IPS-18a (cell line): Measurements from ENCODE around the gene ARL13B.

Source experiments
- H3K27ac ChIP-seq: one replicate; pipeline ENCODE4 v1.5.1; 2013; ENCODE audit warnings: low read length
- H3K27me3 ChIP-seq: one replicate; pipeline ENCODE4 v1.6.1; 2013; ENCODE audit warnings: mild to moderate bottlenecking, low read length; ENCODE audit not compliant: control insufficient read depth, insufficient read depth
- H3K36me3 ChIP-seq: one replicate; pipeline ENCODE4 v1.6.1; 2013; ENCODE audit warnings: low read depth, low read length; ENCODE audit not compliant: control insufficient read depth
- H3K4me1 ChIP-seq: one replicate; pipeline ENCODE4 v1.6.1; 2013; ENCODE audit warnings: low read depth, low read length; ENCODE audit not compliant: control insufficient read depth
- H3K4me3 ChIP-seq: one replicate; pipeline ENCODE4 v1.5.1; 2013; ENCODE audit warnings: low read length
- H3K9ac ChIP-seq: one replicate; pipeline ENCODE4 v1.6.1; 2013; ENCODE audit warnings: mild to moderate bottlenecking, low read length, moderate library complexity
- H3K9me3 ChIP-seq: one replicate; pipeline ENCODE4 v1.6.1; 2013; ENCODE audit warnings: low read depth, low read length; ENCODE audit not compliant: control insufficient read depth

The ARL13B gene

DNA sequence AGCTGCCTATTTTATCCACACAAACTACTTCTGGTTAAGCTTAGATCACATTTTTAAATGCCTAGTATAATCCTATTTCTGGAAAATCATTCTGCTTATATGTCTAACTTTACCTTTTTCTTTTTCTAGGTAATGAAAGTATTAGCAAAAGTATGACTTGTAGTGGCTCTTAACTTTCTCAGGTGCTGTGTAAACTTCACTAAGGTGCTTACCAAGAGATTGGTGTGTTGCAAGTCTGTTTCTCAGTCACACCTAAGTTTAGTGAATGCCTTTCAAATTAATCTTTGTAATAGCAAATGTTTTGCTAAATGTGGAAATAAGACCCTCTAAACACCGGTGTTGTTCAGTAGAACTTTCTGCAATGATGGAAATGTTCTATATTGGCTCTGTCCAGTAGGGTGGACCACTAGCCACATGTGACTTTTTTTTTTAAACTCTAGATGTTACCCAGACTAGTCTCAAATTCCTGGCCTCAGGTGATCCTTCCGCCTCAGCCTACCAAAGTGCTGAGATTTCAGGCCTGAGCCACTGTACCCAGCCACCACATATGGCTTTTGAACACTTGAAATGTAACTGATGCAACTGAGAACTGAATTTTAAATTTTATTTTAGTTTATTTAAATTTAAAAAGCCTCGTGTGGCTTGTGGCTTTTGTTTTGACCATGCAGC lies 22.0 kb downstream of the ARL13B start:
- no peaks in the 10 kb centered on the region for H3K36me3 ChIP-seq
- no peak overlapping the region for H3K9ac ChIP-seq
- H3K27ac ChIP-seq = no peak overlapping the region
- no peaks in the 10 kb centered on the region for H3K27me3 ChIP-seq
- no peak overlapping the region for H3K4me3 ChIP-seq
- no peaks in the 10 kb centered on the region for H3K9me3 ChIP-seq
- H3K4me1 ChIP-seq = no peaks in the 10 kb centered on the region

DNA sequence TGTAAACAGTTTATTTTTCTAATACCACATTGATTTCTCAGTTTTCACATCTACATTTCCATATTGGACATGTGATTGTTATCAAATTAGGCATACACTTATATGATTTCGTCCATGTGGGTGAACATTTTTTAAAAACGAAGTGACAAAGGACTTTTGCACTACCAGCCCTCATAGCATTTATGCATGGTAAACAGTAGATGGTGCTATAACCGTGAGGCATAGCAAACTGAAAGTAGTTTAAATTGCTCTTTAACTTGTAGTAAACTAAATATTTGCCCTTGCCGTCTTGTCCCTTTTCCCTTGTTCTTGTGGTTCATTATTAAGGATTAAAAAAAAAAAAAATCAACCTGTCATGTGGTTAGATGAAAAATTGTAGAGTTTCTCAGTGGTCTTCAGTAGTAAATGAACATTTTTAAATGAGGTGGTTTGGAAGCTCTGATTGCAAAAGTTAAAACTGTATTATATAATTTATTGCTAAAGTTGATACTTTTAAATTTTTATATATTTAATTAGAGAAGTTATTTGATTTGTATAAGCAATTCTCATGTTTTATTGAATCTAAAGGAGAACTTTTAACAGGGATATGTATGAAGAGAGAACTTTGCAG lies 24.5 kb downstream of the ARL13B start:
- Histone ChIP-seq H3K27me3 (no peaks in the 10 kb centered on the region), H3K4me3 (no peak overlapping the region), H3K4me1 (no peaks in the 10 kb centered on the region), H3K36me3 (no peaks in the 10 kb centered on the region), H3K9ac (no peak overlapping the region), H3K27ac (no peak overlapping the region), H3K9me3 (no peaks in the 10 kb centered on the region)

DNA sequence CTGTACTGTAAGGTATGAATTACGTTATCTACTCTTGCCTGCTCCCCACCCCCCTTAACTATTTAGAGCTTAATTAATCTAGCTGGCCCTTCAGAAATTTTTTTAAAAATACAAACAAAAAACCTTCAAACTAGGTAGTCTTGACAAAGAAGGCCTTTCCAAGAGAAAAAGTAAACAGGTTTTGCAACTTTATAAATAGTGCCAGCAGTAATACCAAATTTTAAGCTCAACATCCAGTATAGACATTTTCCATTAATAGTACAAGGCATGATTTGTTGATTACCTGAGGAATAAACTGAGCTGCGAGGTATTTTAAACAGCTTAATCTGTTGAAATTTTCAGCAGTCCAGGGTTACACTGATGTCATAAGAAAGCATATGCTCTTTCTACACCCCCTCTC lies 28.3 kb downstream of the ARL13B start:
- Histone ChIP-seq H3K27me3 (no peaks in the 10 kb centered on the region), H3K4me3 (no peak overlapping the region), H3K4me1 (no peaks in the 10 kb centered on the region), H3K9ac (no peak overlapping the region), H3K27ac (no peak overlapping the region), H3K9me3 (no peaks in the 10 kb centered on the region), H3K36me3 (no peaks in the 10 kb centered on the region)

DNA sequence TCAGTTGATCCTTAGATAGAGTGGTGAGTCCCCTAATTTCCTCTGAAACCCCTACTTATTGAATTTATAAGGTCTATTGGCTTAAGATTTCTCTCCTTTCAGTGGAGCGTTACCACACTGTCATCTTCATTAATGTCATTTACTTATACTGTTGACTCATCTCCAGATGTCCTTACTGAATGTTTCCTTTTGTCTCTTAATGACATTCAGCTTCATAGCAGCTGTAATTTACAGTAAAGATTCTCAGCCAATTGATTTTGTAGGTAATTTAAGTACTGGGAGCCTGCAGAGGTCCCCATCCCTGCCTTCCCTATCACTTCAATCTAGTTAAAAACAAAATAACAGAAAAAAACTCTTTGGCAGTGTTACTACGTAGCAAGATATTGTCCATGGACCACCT lies 29.7 kb downstream of the ARL13B start:
- Histone ChIP-seq H3K36me3 (no peaks in the 10 kb centered on the region), H3K27me3 (no peaks in the 10 kb centered on the region), H3K9ac (no peak overlapping the region), H3K4me1 (no peaks in the 10 kb centered on the region), H3K27ac (no peak overlapping the region), H3K4me3 (no peak overlapping the region), H3K9me3 (no peaks in the 10 kb centered on the region)

DNA sequence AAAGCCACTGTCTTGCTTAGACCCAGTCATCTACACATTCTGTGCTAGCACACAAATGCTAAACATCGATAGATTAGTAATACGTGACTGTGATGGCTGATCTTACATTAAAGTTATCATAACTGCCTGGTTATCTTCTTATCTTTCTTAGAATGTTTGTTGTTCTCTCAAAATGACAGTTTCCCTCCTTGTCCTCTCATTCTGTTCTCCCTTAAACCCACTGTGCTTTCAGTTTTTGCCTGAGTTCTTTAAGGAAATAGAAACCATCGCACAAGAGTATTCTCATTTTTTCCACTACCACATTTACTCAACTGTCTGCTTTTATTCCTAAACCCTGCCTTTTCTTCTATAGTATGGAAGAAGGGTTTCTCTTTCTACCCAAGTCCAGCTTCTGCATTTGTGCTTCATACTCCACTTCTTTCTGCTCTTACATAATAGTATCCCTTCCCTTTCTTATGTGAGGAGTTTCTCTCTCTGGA lies 31.3 kb downstream of the ARL13B start:
- H3K36me3 ChIP-seq = no peaks in the 10 kb centered on the region
- no peaks in the 10 kb centered on the region for H3K4me1 ChIP-seq
- H3K27ac ChIP-seq = no peak overlapping the region
- no peaks in the 10 kb centered on the region for H3K9me3 ChIP-seq
- H3K4me3 ChIP-seq = no peak overlapping the region
- no peak overlapping the region for H3K9ac ChIP-seq
- H3K27me3 ChIP-seq = no peaks in the 10 kb centered on the region

DNA sequence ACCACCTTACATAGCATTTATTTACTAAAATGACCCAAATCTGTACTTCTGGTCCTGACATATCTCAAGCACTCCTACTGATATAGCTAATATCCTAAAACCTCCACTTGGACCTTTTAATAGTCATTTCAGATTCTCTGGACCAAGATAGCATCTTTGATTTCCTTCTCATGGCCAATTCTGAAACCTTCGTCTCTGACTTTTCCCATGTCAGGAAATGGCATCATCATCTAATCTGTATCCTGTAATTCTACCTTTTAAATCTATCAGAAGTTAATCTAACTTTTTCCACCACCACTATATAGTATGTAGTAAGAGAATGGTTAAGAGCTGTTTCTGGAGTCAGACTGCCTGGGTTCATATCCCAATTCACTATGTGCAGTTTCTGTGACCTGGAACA lies 32.2 kb downstream of the ARL13B start:
- Histone ChIP-seq H3K4me1 (no peaks in the 10 kb centered on the region), H3K27ac (no peak overlapping the region), H3K27me3 (no peaks in the 10 kb centered on the region), H3K4me3 (no peak overlapping the region), H3K36me3 (no peaks in the 10 kb centered on the region), H3K9ac (no peak overlapping the region), H3K9me3 (no peaks in the 10 kb centered on the region)

DNA sequence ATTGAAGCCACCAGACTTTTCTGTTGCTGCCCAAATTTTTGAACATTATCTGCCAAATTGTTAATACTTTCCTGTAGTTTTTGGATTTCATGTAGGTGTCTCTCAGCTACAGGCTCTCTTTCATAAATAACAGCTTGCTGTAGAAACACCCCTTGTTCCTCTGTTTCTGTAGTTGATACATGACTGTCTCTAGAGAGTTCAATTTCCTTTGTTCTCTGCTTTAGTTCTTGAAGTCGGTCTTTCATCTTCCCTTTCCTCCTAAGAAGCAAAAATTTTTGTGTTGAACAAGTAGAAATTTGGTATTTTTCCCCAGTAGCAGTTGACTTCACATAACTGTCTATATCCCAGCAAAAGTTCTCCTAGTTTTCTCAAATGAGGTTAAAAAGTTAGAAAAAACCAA lies 35.1 kb downstream of the ARL13B start:
- no peaks in the 10 kb centered on the region for H3K4me1 ChIP-seq

DNA sequence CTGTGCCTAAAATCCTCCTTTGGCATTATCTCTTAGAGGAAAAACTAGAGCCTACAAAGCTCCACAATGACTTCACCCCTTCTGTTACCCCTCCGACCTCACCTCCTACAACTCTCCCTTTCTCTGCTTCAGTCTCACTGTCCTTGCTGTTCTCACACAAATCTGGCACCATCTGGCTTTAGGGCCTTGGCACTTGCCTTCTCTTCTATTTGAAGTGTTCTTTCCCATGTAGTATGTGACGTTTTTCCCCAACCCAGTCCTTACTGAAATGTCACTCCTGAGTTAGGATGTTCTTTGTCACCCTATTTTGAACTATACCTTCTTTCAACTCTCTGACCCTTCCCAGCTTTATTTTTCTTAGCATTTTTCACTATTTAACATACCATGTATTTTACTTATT lies 39.7 kb downstream of the ARL13B start:
- Histone ChIP-seq H3K4me3 (no peak overlapping the region), H3K9ac (no peak overlapping the region), H3K36me3 (no peaks in the 10 kb centered on the region), H3K27ac (no peak overlapping the region), H3K9me3 (no peaks in the 10 kb centered on the region), H3K4me1 (no peaks in the 10 kb centered on the region), H3K27me3 (no peaks in the 10 kb centered on the region)

More for the DNA sequence above, 35.1 kb downstream of the ARL13B start:
- Histone ChIP-seq H3K9ac (no peak overlapping the region), H3K4me3 (no peak overlapping the region), H3K27me3 (no peaks in the 10 kb centered on the region), H3K36me3 (no peaks in the 10 kb centered on the region), H3K27ac (no peak overlapping the region), H3K9me3 (no peaks in the 10 kb centered on the region)

DNA sequence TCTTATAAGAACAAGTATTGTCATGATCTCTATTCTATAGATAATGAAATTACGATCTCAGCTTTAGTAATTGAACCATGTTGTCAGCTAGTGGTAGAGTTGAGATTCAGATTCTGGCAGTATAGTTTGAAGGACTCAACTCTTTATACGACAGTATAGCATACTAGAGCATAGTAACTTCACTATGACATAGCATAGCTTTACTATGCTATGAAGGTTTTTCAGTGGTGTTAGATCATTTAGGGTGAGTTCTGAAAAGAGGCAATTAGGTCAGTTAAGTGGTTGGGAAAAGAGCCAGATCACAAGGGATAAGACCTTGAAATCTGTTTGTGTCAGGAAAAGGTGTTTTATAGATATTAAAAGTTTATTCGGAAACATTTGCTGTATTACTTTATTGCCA lies 40.3 kb downstream of the ARL13B start:
- Histone ChIP-seq H3K4me3 (no peak overlapping the region), H3K9ac (no peak overlapping the region), H3K4me1 (no peaks in the 10 kb centered on the region), H3K27ac (no peak overlapping the region), H3K9me3 (no peaks in the 10 kb centered on the region), H3K27me3 (no peaks in the 10 kb centered on the region), H3K36me3 (no peaks in the 10 kb centered on the region)

DNA sequence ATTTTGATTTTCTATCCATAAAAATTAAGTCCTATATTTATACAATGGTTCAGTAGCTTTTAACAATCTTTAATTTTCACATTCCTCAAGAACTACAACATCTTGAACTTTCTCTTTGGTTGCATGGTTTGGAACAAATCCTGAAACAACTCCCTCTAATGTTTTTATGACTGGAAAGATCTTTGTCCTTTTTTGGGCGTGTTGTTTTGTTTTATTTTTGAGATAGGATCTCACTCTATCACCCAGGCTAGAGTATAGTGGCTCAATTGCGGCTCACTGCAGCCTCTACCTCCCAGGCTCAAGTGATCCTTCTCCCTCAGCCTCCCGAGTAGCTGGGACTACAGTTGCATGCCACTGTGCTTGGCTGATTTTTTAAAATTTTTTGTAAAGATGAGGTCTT lies 44.4 kb downstream of the ARL13B start:
- no peak overlapping the region for H3K27ac ChIP-seq
- no peaks in the 10 kb centered on the region for H3K9me3 ChIP-seq
- H3K4me1 ChIP-seq = no peaks in the 10 kb centered on the region
- H3K36me3 ChIP-seq = no peaks in the 10 kb centered on the region
- H3K9ac ChIP-seq = no peak overlapping the region
- no peak overlapping the region for H3K4me3 ChIP-seq
- no peaks in the 10 kb centered on the region for H3K27me3 ChIP-seq

DNA sequence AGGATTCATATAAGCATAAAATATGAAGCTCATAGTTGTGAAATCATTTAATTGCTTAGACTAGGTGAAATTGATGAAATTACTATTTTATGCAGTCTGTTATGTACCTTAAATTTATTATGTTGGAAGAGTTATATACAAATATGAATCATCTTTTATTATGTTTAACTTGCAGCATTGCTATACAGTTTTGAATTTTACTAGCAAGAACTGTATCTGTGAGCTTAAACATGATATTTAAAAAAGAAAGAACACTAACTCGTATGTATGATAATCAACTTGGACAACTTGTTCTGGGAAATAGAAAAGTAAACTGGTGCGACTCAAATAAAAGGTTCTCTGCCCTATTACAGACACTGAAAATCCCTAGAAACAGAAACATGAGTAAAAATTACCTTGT lies 46.7 kb downstream of the ARL13B start:
- no peak overlapping the region for H3K27ac ChIP-seq
- no peaks in the 10 kb centered on the region for H3K36me3 ChIP-seq

More for the DNA sequence above, 46.7 kb downstream of the ARL13B start:
- H3K4me3 ChIP-seq = no peak overlapping the region
- H3K9me3 ChIP-seq = no peaks in the 10 kb centered on the region
- H3K9ac ChIP-seq = no peak overlapping the region
- H3K4me1 ChIP-seq = no peaks in the 10 kb centered on the region
- H3K27me3 ChIP-seq = no peaks in the 10 kb centered on the region
